Hepatocyte (in vitro differentiated cells): ENCODE data around the gene ARHGAP18.

Source experiments
- CTCF ChIP-seq: fragments of 200-600 bp; sonication (generic); IDR thresholded peaks from 2 replicates; pipeline ENCODE4 v1.5.1; 2016; ENCODE audit warnings: antibody characterized with exemption, mild to moderate bottlenecking; ENCODE audit not compliant: poor library complexity
- EZH2 ChIP-seq: fragments of 200-600 bp; sonication (generic); IDR thresholded peaks from 2 replicates; pipeline ENCODE4 v1.6.1; 2016; ENCODE audit warnings: antibody characterized with exemption, mild to moderate bottlenecking, borderline replicate concordance
- EZH2phosphoT487 ChIP-seq: fragments of 200-600 bp; sonication (generic); IDR thresholded peaks from one replicate; pipeline ENCODE4 v1.6.1; 2018; ENCODE audit warnings: antibody characterized with exemption, mild to moderate bottlenecking, low read depth, moderate library complexity; ENCODE audit not compliant: unreplicated experiment, severe bottlenecking

- no peak for TF ChIP-seq EZH2phosphoT487
- no peak for TF ChIP-seq CTCF
- TF ChIP-seq EZH2: no peak
These were observed 31.5 kb downstream of the ARHGAP18 start for GRCh38 chr6:129678463-129678862.
